Measurements from ENCODE around the gene EMILIN2. TPM values are rescaled to one million over a fixed set of nuclear protein-coding genes. Genes with fewer than 3 reads are reported as not detected.
A peak's percentile ranks its signal among the peaks of the same experiment; 100 is the strongest.

Gene EMILIN2
- total RNA-seq, 2 experiments from 2014 or later = 3.2 to 3.3 TPM

DNA sequence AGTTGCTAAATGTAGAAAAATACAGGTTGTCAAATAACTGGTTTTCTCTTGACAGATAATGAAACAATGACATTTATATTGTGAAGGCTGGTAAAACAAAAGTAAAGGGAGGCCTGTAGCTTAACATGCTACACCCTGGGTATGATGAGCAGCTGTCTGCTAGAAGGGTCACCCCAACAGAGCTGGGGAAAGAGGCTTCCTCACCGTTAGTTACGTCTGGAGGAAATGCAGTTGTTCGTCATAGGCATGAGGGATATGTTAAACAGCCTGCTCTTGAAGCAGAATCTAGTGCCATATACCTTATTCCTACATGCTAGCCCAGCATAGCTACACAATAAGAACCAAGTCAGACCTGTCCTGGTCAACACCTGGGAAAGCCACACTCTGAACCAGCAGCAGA is 116.2 kb downstream of the EMILIN2 start:
- ATAC-seq (ENCODE audit: poor library complexity) (peak; percentile 80), DNase-seq (peak in 11 of 14 experiments; percentile 34 to 88 (median 52))
- ChIA-PET CTCF (interaction anchor here (0.9 to 3.8 kb wide), 5 partner anchors 9 to 492 kb away, joined by 3 to 17 read pairs (median 3); no protein-coding TSS in a partner anchor), POLR2A (interaction anchor here (0.7 to 10.4 kb wide), 11 partner anchors 8 to 486 kb away, joined by 3 to 225 read pairs (median 9); partner anchors contain the start of gene MYL12A)
- Histone ChIP-seq H3K4me1 (ENCODE audit: insufficient read depth, low read length) (peaks cover 83% of the 10 kb centered on the region), H3K27ac (ENCODE audit: low read depth in 1 of 2, low read length in 2 of 2) (peak overlapping the region; percentile 87 to 88), H3K27me3 (ENCODE audit: control insufficient read depth in 1 of 2, insufficient read depth in 2 of 2, low read length in 2 of 2) (no peaks in the 10 kb centered on the region), H3K4me3 (ENCODE audit: low read length) (peak overlapping the region; percentile 9), H3K36me3 (ENCODE audit: insufficient read depth, low read length) (peaks cover 11% of the 10 kb centered on the region), H3K9me3 (ENCODE audit: control insufficient read depth in 1 of 2, insufficient read depth in 1 of 2, low read length in 2 of 2) (no peaks in the 10 kb centered on the region)
- Mint-ChIP-seq H3K27ac (peak overlapping the region; percentile 96), H3K9me3 (peaks cover 3% of the 10 kb centered on the region), H3K27me3 (no peaks in the 10 kb centered on the region), H3K4me1 (ENCODE audit: low read depth) (peaks cover 88% of the 10 kb centered on the region), H3K36me3 (ENCODE audit: low read depth) (peaks cover 27% of the 10 kb centered on the region), H3K4me3 (peak overlapping the region; percentile 86)
- intact Hi-C loops (cut with DNase I, micrococcal nuclease) = loop anchor here (2.0 to 10.0 kb wide), 4 partner anchors 18 to 632 kb away; partner anchors contain the start of gene LPIN2 (in 1 of the 2)
- TF ChIP-seq, protein P1, sequence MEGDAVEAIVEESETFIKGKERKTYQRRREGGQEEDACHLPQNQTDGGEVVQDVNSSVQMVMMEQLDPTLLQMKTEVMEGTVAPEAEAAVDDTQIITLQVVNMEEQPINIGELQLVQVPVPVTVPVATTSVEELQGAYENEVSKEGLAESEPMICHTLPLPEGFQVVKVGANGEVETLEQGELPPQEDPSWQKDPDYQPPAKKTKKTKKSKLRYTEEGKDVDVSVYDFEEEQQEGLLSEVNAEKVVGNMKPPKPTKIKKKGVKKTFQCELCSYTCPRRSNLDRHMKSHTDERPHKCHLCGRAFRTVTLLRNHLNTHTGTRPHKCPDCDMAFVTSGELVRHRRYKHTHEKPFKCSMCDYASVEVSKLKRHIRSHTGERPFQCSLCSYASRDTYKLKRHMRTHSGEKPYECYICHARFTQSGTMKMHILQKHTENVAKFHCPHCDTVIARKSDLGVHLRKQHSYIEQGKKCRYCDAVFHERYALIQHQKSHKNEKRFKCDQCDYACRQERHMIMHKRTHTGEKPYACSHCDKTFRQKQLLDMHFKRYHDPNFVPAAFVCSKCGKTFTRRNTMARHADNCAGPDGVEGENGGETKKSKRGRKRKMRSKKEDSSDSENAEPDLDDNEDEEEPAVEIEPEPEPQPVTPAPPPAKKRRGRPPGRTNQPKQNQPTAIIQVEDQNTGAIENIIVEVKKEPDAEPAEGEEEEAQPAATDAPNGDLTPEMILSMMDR (IDR thresholded peaks at IDR 0.05) = no peak

DNA sequence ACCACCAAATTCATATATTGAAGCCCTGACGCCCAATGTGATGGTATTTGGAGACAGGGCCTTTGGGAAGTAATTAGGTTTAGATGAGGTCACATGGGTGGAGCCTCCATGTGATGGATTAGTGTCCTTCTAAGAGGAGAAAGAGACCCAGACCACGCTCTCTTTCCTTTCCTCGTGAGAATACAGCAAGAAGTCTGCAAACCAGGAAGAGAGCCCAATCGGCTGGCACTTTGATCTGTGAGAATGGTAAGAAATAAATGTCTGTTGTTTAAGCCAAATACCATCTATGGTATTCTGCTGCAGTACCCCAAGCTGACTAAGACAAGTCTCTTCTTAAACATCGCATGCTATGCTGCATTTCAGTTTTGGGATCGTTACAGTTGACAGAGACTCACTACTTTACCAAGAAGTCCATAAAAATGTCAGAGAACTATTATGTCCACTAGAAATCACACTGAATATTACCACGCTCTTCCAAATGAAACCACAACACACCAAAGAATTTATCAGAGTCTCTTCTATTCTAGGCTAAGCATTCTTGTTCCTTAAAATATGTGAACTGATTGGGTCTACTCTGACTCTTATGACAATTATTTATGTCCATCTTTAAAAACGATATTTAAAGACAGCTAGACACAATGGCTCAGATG is 117.7 kb downstream of the EMILIN2 start:
- POLR2A ChIA-PET = interaction anchor here (0.8 to 10.4 kb wide), 5 partner anchors 11 to 19 kb away, joined by 3 to 169 read pairs (median 6); no protein-coding TSS in a partner anchor
- ATAC-seq (ENCODE audit: poor library complexity) (no peak), DNase-seq (peak in 4 of 14 experiments; percentile 20 to 64 (median 50))
- Mint-ChIP-seq H3K27me3 (no peaks in the 10 kb centered on the region), H3K4me3 (peak overlapping the region; percentile 63), H3K9me3 (peaks cover 3% of the 10 kb centered on the region), H3K4me1 (ENCODE audit: low read depth) (peaks cover 88% of the 10 kb centered on the region), H3K27ac (peak overlapping the region; percentile 96), H3K36me3 (ENCODE audit: low read depth) (peaks cover 21% of the 10 kb centered on the region)
- peak overlapping the region; percentile 22 to 58 for H3K27ac ChIP-seq (ENCODE audit: low read depth in 1 of 2, low read length in 2 of 2)
- H3K4me3 ChIP-seq (ENCODE audit: low read length) = no peak overlapping the region
- TF ChIP-seq, protein P1 (IDR thresholded peaks at IDR 0.05) = no peak
- intact Hi-C loops (cut with DNase I, micrococcal nuclease) = loop anchor here (5.0 to 10.0 kb wide), 3 partner anchors 48 to 630 kb away; partner anchors contain the start of gene LPIN2 (in 1 of the 2)
- H3K4me1 ChIP-seq (ENCODE audit: insufficient read depth, low read length) = peaks cover 86% of the 10 kb centered on the region
- CTCF ChIA-PET = interaction anchor here (0.5 to 2.1 kb wide), 4 partner anchors 13 to 282 kb away, joined by 3 to 5 read pairs (median 3); no protein-coding TSS in a partner anchor
- no peaks in the 10 kb centered on the region for H3K9me3 ChIP-seq (ENCODE audit: control insufficient read depth in 1 of 2, insufficient read depth in 1 of 2, low read length in 2 of 2)
- H3K36me3 ChIP-seq (ENCODE audit: insufficient read depth, low read length) = peaks cover 12% of the 10 kb centered on the region
- H3K27me3 ChIP-seq (ENCODE audit: control insufficient read depth in 1 of 2, insufficient read depth in 2 of 2, low read length in 2 of 2) = no peaks in the 10 kb centered on the region

Other genes starting within 250 kb of the EMILIN2 start
- gene SMCHD1, start 191.3 kb upstream of the EMILIN2 start, total RNA-seq = 100 to 1,000 TPM; 357 to 359 TPM
- gene LPIN2, start 166.1 kb downstream of the EMILIN2 start, total RNA-seq = 10 to 100 TPM; 48.7 to 49.0 TPM